GM18868 (cell line): Measurements from ENCODE around the gene SELENOS.

ENCODE experiments used
- ATAC-seq: cut with Tn5 transposase; IDR thresholded peaks from one replicate; pipeline ENCODE4 v1.9.1; 2021; ENCODE audit warnings: mild to moderate bottlenecking, moderate library complexity; ENCODE audit not compliant: unreplicated experiment

The SELENOS gene

DNA sequence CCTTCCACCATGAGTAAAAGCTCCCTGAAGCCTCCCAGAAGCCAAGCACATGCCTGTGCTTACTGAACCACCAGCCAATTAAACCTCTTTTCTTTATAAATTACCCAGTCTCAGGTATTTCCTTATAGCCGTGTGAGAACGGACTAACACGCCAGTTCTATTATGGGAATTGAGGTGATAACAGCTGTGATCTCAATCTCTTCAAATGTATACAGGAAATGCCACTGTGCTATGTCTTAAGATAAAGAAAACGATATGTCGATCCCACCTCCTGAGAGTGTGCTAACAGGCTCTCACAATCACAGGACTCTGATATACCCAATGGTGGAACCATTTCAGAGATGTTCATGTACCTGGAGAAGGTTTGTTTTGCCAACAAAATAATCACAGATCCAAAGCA, 51.6 kb downstream of the SELENOS start:
- no peak for ATAC-seq
